Dedifferentiated amniotic fluid mesenchymal stem cell (primary cell): ENCODE measurements around the gene SFTA2.
"Not testable (repeated sequence)": the region's sequence is repeated elsewhere in the genome, so short reads cannot be mapped to it uniquely, and the experiment has no call there.

ENCODE experiments used
- DNase-seq: peaks from one replicate; pipeline ENCODE4 v3.0.0-alpha.2; 2016; ENCODE audit errors: extremely low spot score

The SFTA2 gene

DNA sequence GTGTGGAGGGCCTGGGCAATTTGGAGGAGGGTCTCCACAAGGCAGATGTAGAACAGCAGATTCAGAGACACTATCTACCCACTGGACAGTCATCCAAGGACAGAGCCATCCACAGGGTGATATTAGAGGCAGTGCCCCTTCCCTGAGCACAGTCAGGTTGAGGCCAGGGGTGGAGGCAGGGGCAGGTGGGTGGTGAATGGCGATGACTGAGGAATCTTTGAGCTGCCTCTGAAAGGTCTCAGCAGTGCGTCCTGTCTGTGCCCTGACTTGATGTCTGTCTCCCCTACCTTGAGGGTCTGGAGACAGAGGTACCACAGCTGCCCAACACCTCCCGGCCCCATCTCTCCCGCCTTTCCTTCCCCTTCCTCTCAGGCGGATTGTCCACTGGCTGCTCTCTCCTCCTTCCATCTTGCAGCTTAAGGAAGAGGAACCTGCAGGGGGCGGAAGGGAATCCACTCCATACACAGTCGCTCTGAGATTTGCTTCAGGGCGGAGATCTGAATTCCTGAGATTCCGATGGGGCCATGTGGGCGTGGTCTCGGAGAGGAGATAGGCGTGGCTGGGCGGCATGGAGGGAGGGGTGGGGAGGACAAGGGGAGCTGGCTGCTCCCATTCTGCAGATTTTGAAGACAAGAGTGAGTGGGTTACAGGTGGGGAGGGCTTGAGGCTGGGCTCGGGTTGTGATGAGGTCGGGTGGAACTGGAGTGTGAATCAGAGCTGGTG, 10.5 kb upstream of the SFTA2 start:
- peak; percentile 74 for DNase-seq

DNA sequence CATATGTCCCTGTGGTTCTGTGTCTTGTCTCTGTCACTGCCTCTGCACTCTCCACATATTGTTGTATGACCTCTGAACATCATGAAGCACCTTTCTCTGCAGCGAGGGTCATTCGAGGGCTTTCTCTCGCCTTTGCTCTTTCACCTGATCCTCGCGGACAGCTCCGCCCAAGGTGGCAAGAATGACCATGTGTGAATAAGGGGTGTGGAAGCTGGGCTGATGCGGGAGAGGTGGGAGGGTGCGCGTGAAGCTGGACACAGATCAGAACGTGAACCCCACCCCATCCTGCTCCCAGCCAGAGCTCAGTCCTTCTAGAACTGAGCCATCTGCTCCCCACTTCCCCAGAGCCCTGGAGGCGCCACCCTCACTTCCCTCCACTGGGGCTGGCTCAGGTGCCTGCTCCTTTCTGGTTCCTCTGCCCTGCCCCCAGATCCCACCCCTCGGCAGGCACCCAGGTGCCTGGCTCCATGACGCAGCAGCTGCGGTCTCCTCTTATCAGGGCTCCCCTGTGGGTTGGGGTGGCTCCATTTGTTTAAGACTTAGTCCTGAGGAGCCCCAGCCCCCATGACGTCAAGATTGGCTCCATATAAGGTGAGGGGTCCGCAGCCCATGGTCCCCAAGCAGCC, 8.5 kb upstream of the SFTA2 start, which contains the start of gene MUCL3:
Gene MUCL3, plus strand, starts transcription at position 613 of the 626 bp plus-strand sequence. CDS start 27 bp downstream, outside the sequence.
- DNase-seq, result no peak

DNA sequence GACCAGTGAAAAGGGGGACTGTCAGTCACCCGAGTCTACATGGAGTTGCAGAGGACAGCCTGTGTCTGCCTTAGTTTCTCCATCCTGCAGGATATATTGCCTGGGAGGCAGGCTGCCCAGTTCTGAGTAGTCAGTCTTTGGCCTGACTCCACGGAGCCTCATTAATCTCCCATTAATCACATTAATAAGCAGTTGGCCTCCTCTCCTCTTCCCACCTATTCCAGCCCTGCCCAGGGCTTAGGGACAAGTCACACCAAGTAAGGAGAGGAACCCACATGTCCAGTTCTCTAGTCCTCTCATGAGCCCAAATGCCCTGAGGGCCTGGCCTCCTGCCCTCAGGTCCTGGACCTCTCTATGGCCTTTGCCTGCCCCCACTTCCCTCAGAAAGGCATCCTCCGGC, 7.5 kb upstream of the SFTA2 start:
- no peak for DNase-seq

DNA sequence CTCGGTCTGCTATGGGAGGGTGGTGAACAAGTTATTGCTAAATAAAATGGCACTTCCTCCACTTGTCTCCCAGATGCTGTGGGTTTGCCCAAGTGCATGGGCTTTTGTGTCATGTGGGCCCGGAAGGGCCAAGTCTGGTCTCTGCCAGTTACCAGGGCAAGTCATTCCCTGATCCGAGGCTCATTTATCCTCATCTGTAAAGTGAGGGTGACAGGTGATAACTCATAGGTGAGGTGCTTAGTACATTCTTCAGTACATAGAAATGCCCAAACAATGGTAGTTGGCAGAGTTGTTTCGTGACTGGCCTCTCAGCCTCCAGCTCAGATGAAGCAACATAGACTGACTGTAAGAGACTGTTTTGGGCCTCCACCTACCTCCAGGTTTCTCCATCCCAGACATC, 6.8 kb upstream of the SFTA2 start:
- DNase-seq, result no peak

DNA sequence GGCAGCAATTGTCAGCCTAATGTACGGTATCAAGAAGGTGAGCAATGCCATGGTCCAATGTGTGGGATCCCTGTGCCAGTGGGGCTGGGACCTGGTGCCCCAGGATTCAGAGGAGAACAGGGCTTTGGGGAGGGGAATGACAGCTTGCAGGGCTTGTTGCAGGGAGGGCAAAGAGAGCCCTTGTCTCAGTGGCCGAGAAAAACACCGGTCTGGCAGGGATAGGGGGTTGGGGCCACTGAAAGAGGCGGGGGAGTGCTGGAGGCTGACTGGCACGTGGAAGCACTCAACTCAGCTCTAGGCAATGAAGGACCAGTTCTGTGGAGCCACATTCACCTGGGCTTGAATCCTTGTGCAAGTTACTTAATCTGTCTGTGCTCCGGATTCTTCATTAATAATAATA, 5.3 kb upstream of the SFTA2 start:
- no peak for DNase-seq

DNA sequence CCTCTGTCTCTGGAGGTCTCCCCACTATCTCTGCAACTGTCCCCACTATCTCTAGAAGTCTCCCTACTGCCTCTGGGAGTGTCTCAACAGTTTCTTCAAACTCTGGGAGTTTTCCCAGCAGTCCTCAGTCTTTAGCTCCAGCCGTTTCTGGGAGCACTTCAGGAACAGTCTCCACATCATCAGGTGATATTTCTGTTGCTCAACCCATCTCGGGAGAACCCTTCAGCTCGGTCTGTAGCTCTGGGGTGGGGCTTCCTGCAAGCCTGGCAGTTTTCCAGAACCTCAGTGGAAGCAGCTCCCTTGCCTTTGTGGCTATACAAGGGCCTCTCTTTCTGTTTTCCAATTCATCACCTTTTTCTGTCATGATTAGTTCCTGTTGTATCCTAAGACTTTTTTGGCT, 3.0 kb upstream of the SFTA2 start:
- no peak for DNase-seq

DNA sequence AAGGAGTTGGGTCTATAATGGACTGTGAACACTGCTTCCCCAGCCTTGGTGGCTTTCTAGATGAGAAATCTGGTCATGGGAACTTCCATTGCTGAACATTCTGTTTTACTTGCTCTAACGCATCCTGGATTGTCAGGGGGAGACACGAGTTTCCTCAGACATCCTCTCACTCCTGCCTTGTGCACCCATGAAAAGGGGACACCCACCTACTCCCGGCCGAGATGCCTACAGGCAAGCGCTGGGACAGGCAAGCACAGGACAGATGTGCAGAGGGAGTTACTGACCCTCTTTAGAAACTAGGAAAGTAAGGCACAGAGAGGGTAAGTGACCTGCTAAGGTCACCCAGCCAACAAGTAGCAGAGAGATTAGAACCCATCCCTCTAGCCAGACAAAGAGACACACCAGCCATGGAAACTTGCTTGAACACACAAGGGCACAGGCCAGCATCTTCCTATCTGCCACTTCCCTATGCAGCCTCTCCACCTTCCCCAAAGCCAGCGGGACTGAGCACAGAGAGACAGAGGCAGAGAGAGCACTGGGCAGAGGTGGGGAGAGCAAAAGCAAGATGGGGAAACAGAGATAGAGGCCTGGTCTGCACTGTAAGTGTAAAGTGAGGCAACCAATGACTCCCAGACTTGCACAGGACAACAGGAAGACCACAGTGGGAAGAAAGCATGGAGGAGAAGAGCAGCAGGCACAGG, 845 bp upstream of the SFTA2 start:
- no peak for DNase-seq

DNA sequence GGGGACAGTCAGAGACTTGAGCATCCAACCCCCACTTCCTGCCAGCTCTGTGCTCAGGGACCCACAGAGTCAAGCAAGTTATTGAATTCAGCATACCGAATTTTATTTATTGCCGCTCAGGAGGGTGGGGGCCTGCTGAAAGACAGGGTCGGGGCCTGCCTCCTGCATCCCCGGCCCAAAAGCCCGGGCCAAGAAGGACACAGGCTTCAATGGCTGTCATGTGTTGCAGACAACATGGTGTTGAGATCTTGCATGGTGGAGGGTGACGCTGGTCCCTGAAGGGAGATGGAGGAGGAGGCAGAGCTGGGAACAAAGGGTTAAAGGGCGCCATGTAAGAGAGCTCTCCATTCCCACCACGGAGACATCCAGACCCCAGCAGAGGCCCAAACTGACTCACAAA, 698 bp downstream of the SFTA2 start:
- no peak for DNase-seq

DNA sequence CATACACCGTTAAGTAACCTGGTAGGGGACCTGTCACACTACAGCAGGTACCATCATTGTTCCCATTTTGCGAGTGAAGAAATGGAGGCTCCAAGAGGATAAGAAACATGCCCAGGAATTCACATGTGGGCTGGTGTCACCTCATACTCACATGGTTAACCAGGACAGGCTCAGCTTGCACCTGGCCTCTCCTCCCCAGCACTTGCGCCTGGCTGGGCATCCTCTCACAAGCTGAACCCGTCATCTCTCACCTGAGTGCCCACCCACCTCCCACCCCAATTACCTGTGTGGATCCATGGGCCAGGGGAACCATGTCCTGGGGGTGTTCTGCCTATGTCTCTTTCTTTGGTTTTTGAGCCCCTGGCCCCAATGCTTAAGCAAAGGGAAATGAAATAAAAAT, 1.5 kb downstream of the SFTA2 start:
- no peak for DNase-seq

DNA sequence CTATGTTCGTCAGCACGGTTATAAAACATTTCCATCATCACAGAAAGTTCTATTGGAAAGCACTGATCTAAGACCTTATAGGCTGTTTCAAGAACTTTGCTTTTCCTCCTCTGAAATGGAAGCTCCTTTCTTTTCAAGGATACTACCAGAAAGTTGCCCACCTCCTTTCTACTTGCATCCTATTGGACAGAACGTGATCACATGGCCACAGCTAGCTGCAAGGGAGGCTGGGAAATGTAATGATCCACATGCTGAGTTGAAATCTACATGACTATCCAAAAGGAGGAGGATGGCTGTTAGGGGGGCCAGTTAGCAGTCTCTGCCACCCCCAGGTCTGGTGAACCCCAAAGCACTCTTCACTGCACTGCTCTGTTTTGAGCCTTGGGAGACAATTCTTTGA, 3.3 kb downstream of the SFTA2 start:
- DNase-seq, result no peak

DNA sequence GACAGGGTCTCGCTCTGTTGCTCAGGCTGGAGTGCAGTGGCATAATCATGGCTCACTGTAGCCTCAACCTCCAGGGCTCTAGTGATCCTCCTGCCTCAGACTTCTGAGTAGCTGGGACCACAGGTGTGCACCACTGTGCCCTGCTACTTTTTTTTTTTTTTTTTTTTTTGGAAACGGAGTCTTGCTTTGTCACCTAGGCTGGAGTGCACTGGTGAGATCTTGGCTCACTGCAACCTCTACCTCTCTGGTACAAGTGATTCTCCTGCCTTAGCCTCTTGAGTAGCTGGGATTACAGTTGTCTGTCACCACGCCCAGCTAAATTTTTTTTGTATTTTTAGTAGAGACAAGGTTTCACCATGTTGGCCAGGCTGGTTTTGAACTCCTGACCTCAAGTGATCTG, 4.9 kb downstream of the SFTA2 start:
- not testable (repeated sequence) for DNase-seq

DNA sequence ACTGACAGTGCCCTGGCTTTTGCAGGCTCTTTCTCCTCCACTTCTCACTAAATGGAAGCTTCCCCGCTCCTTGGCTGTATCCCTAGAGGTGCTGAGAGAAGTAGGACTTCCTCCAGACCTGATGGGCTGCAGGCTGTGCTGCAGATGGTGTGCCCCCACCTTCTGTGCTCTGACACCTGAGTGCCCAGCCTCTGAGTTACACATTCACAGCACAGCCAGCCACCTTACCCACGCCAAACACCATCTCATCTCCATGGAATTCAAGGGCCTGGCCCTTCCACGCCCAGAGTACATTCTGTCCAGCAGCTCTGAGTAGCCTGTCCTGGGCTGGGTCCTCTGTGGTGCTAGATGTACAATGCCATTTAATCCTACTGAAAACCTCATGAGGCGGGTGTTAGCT, 5.3 kb downstream of the SFTA2 start:
- DNase-seq, result no peak

DNA sequence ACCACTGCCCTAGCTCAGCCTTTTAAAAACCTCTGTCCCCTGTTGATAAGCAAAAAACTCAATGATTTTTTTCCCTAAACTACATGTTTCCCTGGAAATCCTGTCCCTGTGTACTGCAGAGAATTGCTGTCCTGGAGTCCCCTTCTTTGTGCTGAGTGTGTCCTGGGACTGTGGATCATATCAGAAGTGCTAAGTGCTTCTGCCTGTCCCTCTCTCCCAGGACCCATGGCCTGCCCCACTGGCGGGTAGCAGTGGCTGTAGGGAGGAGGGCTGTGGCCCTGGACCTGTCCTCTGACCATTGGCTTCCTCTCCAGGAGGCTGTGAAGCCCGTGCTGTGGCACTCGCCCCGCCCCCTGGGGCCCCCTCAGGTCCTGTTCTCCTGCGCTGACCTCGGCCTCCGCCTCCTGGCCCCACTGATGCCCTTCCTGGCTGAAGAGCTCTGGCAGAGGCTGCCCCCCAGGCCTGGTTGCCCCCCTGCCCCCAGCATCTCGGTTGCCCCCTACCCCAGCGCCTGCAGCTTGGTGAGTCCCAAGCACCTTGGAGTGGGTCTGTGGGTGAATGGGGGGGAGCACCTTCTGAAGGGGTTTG, 7.8 kb downstream of the SFTA2 start:
- DNase-seq, result not testable (repeated sequence)

DNA sequence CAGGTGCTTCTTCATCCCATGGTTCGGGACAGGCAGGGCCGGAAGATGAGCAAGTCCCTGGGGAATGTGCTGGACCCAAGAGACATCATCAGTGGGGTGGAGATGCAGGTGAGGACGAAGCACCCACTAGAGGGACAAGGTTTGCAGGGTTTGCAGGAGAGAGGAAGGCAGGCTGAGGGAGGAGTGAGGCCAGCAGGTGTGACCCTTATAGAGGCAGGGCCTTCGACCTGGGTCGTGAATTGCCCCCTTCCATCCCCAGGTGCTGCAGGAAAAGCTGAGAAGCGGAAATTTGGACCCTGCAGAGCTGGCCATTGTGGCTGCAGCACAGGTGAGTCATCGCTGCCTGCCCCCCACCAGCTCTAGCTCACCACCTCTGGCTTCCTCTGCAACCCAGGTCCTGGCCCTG, 9.5 kb downstream of the SFTA2 start:
- no peak for DNase-seq

DNA sequence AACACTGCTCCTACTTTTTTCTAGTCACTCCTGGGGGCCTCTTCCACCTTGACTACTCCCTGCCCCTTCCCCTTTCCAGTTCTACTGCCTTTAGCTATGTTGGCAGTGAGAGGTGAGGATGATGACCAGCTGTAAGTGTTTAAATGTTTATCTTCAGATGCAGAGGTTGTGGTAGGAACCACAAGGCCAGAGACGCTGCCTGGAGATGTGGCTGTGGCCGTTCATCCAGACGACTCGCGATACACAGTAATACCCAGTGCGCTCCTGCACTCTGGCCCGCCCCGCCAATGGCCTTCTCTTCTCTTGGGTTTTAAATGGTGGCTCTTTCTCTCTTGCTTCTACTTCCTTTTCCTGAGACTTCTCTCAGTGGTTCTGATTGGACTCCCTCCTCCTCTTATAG, 13.3 kb downstream of the SFTA2 start:
- no peak for DNase-seq

DNA sequence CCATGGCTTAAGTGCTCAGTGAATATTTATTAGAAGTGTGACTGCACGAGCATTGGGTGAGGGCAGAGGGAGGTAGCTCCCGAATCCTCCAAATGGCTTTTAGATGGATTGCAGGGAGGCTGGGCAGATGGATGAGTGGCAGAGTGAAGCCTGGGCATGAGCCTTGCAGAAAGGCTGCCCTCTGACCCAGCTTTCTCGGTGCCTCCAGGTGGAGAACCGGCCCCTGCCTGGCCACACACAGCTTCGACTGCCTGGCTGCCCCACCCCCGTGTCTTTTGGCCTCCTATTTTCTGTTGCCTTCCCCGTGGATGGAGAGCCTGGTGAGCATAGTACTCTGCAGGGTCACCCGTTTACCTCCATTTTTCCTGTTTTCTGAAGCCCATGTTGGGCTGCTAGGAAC, 14.5 kb downstream of the SFTA2 start:
- no peak for DNase-seq

DNA sequence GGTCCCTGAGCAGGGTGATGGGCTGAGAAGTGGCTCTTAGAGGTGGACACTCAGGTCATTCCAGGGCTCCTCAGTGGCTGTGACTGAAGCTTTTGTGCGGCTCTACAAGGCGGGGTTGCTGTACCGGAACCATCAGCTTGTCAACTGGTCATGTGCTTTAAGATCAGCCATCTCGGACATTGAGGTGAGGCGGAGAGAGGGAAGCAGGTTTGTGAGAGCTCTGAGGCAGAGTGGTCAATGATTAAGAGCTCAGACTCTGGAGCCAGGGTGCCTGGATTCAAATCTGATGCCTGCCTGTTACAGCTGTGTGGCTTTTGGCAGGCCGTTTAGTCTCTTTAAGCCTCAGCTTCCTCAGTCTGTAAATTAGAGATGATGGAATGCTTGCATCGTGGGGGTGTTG, 14.9 kb downstream of the SFTA2 start:
- DNase-seq, result no peak

DNA sequence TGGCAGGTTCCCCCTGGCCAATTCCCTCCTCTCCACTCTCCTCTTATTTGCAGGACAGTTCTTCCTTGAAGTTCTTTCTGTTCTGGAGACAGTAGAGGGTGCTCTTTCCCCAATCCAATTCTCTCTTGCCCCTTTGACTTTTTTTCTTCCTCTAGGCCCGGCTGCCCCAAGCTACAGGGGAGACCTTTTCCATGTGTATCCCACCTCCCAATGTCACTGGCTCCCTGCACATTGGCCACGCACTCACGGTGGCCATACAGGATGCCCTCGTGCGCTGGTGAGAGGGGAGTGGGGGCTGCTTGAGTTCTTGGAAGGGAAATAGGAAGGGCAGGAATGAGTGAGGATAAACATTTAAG, 16.4 kb downstream of the SFTA2 start:
- peak; percentile 43 for DNase-seq

DNA sequence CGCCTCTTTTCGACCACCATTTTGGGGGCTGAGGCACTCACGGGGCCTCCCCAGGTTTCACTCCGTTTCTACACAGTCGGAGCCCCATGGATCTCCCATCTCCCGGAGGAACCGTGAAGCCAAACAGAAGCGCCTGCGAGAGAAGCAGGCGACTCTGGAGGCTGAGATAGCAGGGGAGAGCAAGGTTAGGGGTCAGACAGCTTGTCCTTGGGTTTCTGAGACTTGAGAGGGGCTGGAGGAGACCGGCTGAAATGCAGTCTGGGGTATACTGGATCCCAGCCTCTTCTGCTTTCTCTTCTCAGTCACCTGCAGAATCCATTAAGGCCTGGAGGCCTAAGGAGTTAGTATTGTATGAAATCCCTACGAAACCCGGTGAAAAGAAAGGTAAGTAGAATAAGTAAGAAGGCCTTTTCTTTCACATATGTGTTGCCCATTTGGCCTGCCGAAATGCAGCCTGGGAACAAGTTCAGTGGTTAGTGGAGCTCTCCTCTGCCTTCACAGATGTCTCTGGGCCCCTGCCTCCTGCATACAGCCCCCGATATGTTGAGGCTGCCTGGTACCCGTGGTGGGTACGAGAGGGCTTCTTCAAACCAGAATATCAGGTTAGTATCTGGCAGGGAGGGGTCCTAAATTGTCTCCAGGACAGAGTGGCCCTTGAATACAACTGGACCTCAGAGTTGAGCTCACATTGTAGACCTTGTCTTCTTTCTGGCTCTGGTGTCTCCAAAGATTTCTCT, 16.9 kb downstream of the SFTA2 start:
- no peak for DNase-seq

DNA sequence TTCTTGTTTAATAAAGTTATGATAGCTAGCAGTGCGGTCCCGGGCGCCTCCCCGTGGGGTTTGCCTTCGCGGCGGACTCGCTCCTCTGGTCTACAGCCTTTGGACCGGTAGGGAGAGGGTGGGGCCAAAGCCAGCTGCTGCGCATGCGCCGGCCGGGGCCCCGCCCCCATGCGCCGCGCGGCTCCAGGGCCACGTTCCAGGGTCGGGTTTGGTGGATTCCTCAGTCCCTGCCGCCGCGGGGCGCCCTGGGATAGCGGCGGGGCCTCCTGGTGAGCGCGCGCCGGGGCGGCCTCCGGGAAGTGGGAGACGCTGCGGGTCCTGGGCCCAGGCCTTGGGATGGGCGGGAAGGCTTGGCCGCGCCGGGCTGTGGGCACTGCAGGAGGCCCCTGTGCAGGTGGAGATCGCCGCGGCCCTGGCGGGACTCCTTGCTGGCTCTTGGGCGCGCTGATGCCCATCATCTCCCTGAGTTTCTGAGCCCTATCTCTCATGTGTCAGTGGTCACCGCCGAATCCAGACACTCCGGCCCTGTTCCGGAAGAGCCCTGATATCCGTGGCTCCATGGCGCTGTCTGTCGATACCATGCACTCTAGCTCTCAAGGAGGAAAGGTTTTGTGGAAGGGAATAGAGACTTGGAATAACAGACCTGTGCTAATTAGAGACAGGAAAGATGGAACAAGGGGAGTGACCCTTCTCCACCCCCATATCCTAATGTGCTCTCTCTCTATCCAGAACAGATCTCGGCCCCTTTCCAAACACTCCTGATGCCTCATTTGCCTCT, 17.7 kb downstream of the SFTA2 start, which contains the start of gene VARS2:
Gene VARS2, plus strand, starts transcription at position 163 of the 778 bp plus-strand sequence. Its CDS starts 599 bp downstream, at position 762.
- DNase-seq, result peak; percentile 84

DNA sequence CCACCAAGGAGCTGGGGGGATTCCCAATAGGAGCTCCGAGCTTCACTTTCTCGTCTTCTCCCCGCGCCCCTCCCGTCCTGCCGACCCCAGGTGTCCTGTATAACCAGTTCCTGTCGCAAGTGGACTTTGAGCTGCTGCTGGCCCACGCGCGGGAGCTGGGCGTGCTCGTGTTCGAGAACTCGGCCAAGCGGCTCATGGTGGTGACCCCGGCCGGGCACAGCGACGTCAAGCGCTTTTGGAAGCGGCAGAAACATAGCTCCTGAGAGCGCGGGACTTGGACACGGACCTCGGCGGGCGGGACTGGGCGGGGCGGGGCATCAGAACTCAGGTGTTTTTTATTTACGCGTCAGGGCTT, 18.3 kb downstream of the SFTA2 start:
- no peak for DNase-seq
